HCT116 (cell line): ENCODE data around the gene METRN. TPM values are rescaled to one million over a fixed set of nuclear protein-coding genes. Genes with fewer than 3 reads are reported as not detected.
A peak's percentile ranks its signal among the peaks of the same experiment; 100 is the strongest.

Experiments used
- ATAC-seq: fragments of 200-7000 bp; cut with Tn5 transposase; 2 replicates; pipeline ENCODE4 v1.9.1; 2020; ENCODE audit warnings: mild to moderate bottlenecking, moderate library complexity
- BruUV-seq: library from RNA; stranded (reverse); fragments of 400-500 nt; replicated peaks from 2 replicates; lab custom pipeline; 2021; lab: Mats Ljungman, UMichigan
- CTCF ChIA-PET: fragments of 300-600 bp; sonication (Branson Sonifier 250); formaldehyde crosslinking; loops from one replicate; lab custom pipeline; 2021; ENCODE audit warnings: antibody characterized with exemption; lab: Charles Lee
- POLR2A ChIA-PET: fragments of 300-600, 350-600 bp; sonication (Branson Sonifier 250); formaldehyde crosslinking; loops from one replicate; lab custom pipeline; 2021; ENCODE audit warnings: antibody characterized with exemption; lab: Charles Lee
- RAD21 ChIA-PET, 2 experiments: fragments of 300-600 bp; sonication (Branson Sonifier 250); formaldehyde crosslinking; loops; one replicate each; lab custom pipeline; 2023; ENCODE audit warnings: low total read pairs in 2 of 2; ENCODE audit not compliant: uncharacterized antibody in 2 of 2, unreplicated experiment in 2 of 2, low non-redundant PET in 1 of 2; lab: Charles Lee
- DNase-seq: peaks from one replicate; pipeline ENCODE4 v3.0.0-alpha.2; 2010; ENCODE audit warnings: low read depth, low spot score
- H2AFZ ChIP-seq: fragments of 200-600 bp; shearing (Covaris generic), sonication (generic); 2 replicates; pipeline ENCODE4 v1.6.1; 2017; ENCODE audit warnings: low read depth, mixed run types, mixed read lengths, antibody characterized with exemption, low read length; ENCODE audit not compliant: poor library complexity, severe bottlenecking
- H3K27ac ChIP-seq: 2 replicates; pipeline ENCODE4 v1.5.1; 2012; ENCODE audit warnings: low read depth, low read length
- H3K27me3 ChIP-seq: fragments of 200-600 bp; sonication (generic); 2 replicates; pipeline ENCODE4 v1.6.1; 2016; ENCODE audit warnings: mixed run types, low read length, mixed read lengths; ENCODE audit not compliant: insufficient read depth
- H3K36me3 ChIP-seq, 2 experiments: fragments of 200-500 bp in 1 of 2; fragments of 200-600 bp in 1 of 2; sonication (Bioruptor generic) in 1 of 2; sonication (generic) in 1 of 2; 2 replicates each; pipeline versions ENCODE4 v1.5.1 to v1.6.1; 2014 to 2016; ENCODE audit warnings: low read length in 2 of 2, inconsistent platforms in 1 of 2, mixed read lengths in 1 of 2, mixed run types in 1 of 2; ENCODE audit not compliant: insufficient read depth in 2 of 2, control insufficient read depth in 1 of 2
- H3K4me1 ChIP-seq, 2 experiments: fragments of 200-600 bp in 1 of 2; sonication (generic) in 1 of 2; 2 replicates each; pipeline versions ENCODE4 v1.5.1 to v1.6.1; 2012 to 2017; ENCODE audit warnings: low read length in 2 of 2, inconsistent platforms in 1 of 2, mild to moderate bottlenecking in 1 of 2, mixed read lengths in 1 of 2, mixed run types in 1 of 2, moderate library complexity in 1 of 2; ENCODE audit not compliant: insufficient read depth in 2 of 2, control insufficient read depth in 1 of 2
- H3K4me2 ChIP-seq: fragments of 200-600 bp; sonication (generic); 2 replicates; pipeline ENCODE4 v1.6.1; 2017; ENCODE audit warnings: mixed run types, low read length, mixed read lengths
- H3K4me3 ChIP-seq, 2 experiments: fragments of 200-600 bp in 1 of 2; sonication (generic) in 1 of 2; replicated peaks in 1 of 2; 2 replicates each; pipeline ENCODE4 v1.5.1; 2011 to 2016; ENCODE audit warnings: low read length in 2 of 2, control low read depth in 1 of 2, low read depth in 1 of 2, mild to moderate bottlenecking in 1 of 2, mixed read lengths in 1 of 2, mixed run types in 1 of 2
- H3K79me2 ChIP-seq: fragments of 200-600 bp; sonication (generic); 2 replicates; pipeline ENCODE4 v1.6.1; 2017; ENCODE audit warnings: mild to moderate bottlenecking, mixed run types, low read length, moderate library complexity, mixed read lengths; ENCODE audit not compliant: insufficient read depth
- H3K9ac ChIP-seq: fragments of 200-600 bp; sonication (generic); 2 replicates; pipeline ENCODE4 v1.6.1; 2016; ENCODE audit warnings: low read length, mixed read lengths
- H3K9me2 ChIP-seq: fragments of 200-600 bp; sonication (generic), shearing (Covaris generic); 2 replicates; pipeline ENCODE4 v1.6.1; 2017; ENCODE audit warnings: mixed run types, mild to moderate bottlenecking, moderate library complexity; ENCODE audit not compliant: insufficient read depth
- H3K9me3 ChIP-seq, 2 experiments: fragments of 200-500 bp in 1 of 2; fragments of 200-600 bp in 1 of 2; sonication (Bioruptor generic) in 1 of 2; sonication (generic) in 1 of 2; 2 replicates each; pipeline ENCODE4 v1.6.1; 2014 to 2017; ENCODE audit warnings: low read length in 2 of 2, mixed read lengths in 2 of 2, inconsistent platforms in 1 of 2, low read depth in 1 of 2, mild to moderate bottlenecking in 1 of 2, mixed run types in 1 of 2, moderate library complexity in 1 of 2; ENCODE audit not compliant: control insufficient read depth in 1 of 2, insufficient read depth in 1 of 2
- H4K20me1 ChIP-seq: fragments of 200-600 bp; sonication (generic), shearing (Covaris generic); 2 replicates; pipeline ENCODE4 v1.6.1; 2017; ENCODE audit warnings: mixed run types, mild to moderate bottlenecking, moderate library complexity; ENCODE audit not compliant: insufficient read depth
- CBX3 ChIP-seq: IDR thresholded peaks from 2 replicates; pipeline ENCODE4 v1.6.1; 2012; ENCODE audit warnings: low read depth
- EZH2 ChIP-seq: fragments of 200-600 bp; sonication (generic); IDR thresholded peaks from 2 replicates; pipeline ENCODE4 v1.6.1; 2017; ENCODE audit warnings: antibody characterized with exemption, mixed run types
- SIN3A ChIP-seq: IDR thresholded peaks from 2 replicates; pipeline ENCODE4 v1.6.1; 2012; ENCODE audit warnings: low read depth
- YY1 ChIP-seq: IDR thresholded peaks from 2 replicates; pipeline ENCODE4 v1.6.1; 2011; ENCODE audit warnings: low read length, low read depth, moderate library complexity, mild to moderate bottlenecking; ENCODE audit not compliant: insufficient replicate concordance; ENCODE audit errors: extremely low read depth
- ZNF274 ChIP-seq: fragments of 200-500 bp; sonication (Bioruptor generic); IDR thresholded peaks from 2 replicates; pipeline ENCODE4 v1.6.1; 2014; ENCODE audit warnings: mild to moderate bottlenecking, low read depth, low read length, inconsistent platforms
- intact Hi-C: fragments of 100-400 bp; cut with micrococcal nuclease; formaldehyde crosslinking; loops from 2 replicates; pipeline ENCODE4 v1.10.0; 2022
- total RNA-seq: library from RNA; stranded (reverse); gene quantifications from one replicate; pipeline ENCODE4 v1.2.1, GENCODE V29; 2021; ENCODE audit not compliant: unreplicated experiment
- TF ChIP-seq, protein P1 (sequence below): IDR thresholded peaks from 2 replicates; pipeline ENCODE4 v1.6.1; 2012
- TF ChIP-seq, protein P2 (sequence below): IDR thresholded peaks from 2 replicates; pipeline ENCODE4 v1.6.1; 2012
- TF ChIP-seq, protein P3 (sequence below), 3 experiments: fragments of 200-600 bp in 1 of 3; sonication (generic) in 1 of 3; IDR thresholded peaks in 2 of 3; conservative IDR thresholded peaks in 1 of 3; 2 replicates each; pipeline ENCODE4 v1.5.1; 2012 to 2017; ENCODE audit warnings: low read depth in 2 of 3, low read length in 2 of 3, antibody characterized with exemption in 1 of 3, borderline replicate concordance in 1 of 3, control low read depth in 1 of 3, mild to moderate bottlenecking in 1 of 3, mixed read lengths in 1 of 3, mixed run types in 1 of 3, moderate library complexity in 1 of 3; ENCODE audit not compliant: insufficient read depth in 1 of 3

The METRN gene
- total RNA-seq, 1 experiment from 2014 or later, result 193 TPM

DNA sequence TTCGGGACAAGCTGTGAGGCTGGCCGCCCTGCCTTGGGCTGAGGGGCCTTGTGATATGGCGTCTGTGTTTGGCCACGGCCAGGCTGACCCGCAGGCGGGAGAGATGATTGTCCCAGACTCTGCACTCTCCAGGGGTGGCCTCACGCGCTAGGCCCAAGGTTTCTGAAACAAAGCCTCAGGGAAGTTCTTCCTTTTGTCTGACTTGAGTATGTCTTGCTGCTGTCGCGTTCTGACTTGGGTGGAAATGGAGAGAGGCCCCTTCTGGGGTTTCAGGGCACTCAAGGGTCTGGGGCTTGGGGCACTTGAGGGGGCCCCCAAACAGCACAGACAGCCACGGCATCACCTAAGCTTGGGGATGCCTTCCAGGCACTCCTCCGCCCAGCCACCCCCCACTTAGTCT, 3.8 kb upstream of the METRN start (continued):
- no peak for TF ChIP-seq YY1
- TF ChIP-seq SIN3A, result no peak
- TF ChIP-seq, protein P1, sequence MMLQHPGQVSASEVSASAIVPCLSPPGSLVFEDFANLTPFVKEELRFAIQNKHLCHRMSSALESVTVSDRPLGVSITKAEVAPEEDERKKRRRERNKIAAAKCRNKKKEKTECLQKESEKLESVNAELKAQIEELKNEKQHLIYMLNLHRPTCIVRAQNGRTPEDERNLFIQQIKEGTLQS, result no peak
- TF ChIP-seq CBX3, result no peak
- TF ChIP-seq, protein P2, sequence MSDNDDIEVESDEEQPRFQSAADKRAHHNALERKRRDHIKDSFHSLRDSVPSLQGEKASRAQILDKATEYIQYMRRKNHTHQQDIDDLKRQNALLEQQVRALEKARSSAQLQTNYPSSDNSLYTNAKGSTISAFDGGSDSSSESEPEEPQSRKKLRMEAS, result no peak
- TF ChIP-seq ZNF274, result no peak
- no peak for TF ChIP-seq EZH2

DNA sequence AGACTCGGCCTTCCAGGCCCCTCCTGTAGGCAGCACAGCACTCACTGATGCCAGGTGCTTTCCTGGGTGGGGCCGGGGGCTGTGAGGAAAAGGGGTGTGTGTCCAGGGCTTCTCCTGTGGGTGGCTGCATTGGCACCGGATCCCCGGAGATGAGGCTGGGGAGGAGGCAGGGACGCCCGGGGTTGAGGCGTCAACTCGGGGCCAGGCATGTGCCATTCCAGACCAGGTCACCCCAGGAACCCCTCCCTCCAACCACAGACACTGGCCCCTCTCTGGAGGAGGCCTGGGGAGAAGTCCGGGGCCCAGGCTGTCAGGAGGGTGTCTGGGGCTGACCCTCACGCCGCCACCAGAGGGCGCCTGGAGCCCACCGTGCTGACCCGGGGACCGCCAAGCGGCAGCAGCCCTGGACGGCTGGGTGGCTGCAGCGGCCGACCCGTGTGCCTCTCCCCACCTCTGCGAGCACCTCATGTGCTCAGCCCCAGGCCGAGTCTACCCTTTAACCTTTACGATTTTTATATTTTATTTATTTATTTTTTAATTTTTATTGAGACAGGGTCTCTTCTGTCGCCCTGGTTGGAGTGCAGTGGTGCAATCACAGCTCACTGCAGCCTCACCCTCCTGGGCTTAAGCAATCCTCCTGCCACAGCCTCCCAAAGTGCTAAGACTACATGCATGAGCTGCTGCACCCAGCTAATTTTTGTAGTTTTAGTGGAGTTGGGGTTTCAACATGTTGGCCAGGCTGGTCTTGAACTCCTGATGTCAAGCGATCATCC, 3.2 kb upstream of the METRN start:
- Histone ChIP-seq H2AFZ (peak overlapping the region; percentile 61), H3K36me3 (no peaks in the 10 kb centered on the region), H3K79me2 (peaks cover 10% of the 10 kb centered on the region), H3K4me1 (peaks cover 21 to 57% of the 10 kb centered on the region in 2 experiments), H3K27ac (peak overlapping the region; percentile 55; the same call in 1 of the 2 replicates), H3K9me3 (no peaks in the 10 kb centered on the region), H3K9me2 (no peaks in the 10 kb centered on the region), H3K4me3 (no peak overlapping the region), H3K9ac (peak overlapping the region; percentile 35), H3K27me3 (no peaks in the 10 kb centered on the region), H3K4me2 (peak overlapping the region; percentile 59), H4K20me1 (peaks cover 3% of the 10 kb centered on the region; the same call in 1 of the 2 replicates)
- RAD21 ChIA-PET, result interaction anchor here in 1 of 2 experiments (1.0 to 1.1 kb wide), 2 partner anchors 77 to 93 kb away, joined by 3 read pairs; partner anchors contain the start of genes CHTF18 and RPUSD1
- BruUV-seq, result no TSS peak
- ATAC-seq (peak; percentile 57), DNase-seq (no peak)
- CTCF ChIA-PET, result interaction anchor here (0.7 to 2.7 kb wide), 14 partner anchors 9 to 391 kb away, joined by 3 to 19 read pairs (median 8); partner anchors contain the start of genes ANTKMT, CCDC78, CHTF18 and HAGHL
- POLR2A ChIA-PET, result interaction anchor here (0.7 to 2.1 kb wide), 4 partner anchors 16 to 77 kb away, joined by 3 to 9 read pairs (median 4); partner anchors contain the start of genes CHTF18 and RPUSD1
- no peak for TF ChIP-seq YY1
- TF ChIP-seq, protein P3, sequence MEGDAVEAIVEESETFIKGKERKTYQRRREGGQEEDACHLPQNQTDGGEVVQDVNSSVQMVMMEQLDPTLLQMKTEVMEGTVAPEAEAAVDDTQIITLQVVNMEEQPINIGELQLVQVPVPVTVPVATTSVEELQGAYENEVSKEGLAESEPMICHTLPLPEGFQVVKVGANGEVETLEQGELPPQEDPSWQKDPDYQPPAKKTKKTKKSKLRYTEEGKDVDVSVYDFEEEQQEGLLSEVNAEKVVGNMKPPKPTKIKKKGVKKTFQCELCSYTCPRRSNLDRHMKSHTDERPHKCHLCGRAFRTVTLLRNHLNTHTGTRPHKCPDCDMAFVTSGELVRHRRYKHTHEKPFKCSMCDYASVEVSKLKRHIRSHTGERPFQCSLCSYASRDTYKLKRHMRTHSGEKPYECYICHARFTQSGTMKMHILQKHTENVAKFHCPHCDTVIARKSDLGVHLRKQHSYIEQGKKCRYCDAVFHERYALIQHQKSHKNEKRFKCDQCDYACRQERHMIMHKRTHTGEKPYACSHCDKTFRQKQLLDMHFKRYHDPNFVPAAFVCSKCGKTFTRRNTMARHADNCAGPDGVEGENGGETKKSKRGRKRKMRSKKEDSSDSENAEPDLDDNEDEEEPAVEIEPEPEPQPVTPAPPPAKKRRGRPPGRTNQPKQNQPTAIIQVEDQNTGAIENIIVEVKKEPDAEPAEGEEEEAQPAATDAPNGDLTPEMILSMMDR (IDR thresholded peaks at IDR 0.05 in 2 of 3, conservative IDR thresholded peaks at IDR 0.05 in 1 of 3; ENCODE audit: borderline replicate concordance in 1 of 3, insufficient read depth in 1 of 3, low read depth in 2 of 3, low read length in 2 of 3), result peak in 2 of 3 experiments; percentile 82 to 96; a peak in 4 of 6 replicates
- intact Hi-C loops, result loop anchor here (1.0 to 5.0 kb wide), 3 partner anchors 74 to 346 kb away; no protein-coding TSS in a partner anchor
